Naive thymus-derived CD4-positive, alpha-beta T cell (primary cell): ENCODE measurements around the gene SMPD3. TPM values are rescaled to one million over a fixed set of nuclear protein-coding genes. Genes with fewer than 3 reads are reported as not detected.

Experiments used
- ATAC-seq: fragments of 150-1000 bp; cut with Tn5 transposase; 2 replicates; pipeline ENCODE4 v1.10.0; 2021; ENCODE audit warnings: mild to moderate bottlenecking, moderate library complexity
- CTCF ChIA-PET: fragments of 350-600 bp; sonication (Branson Sonifier 250); formaldehyde crosslinking; loops from one replicate; lab custom pipeline; 2021; ENCODE audit warnings: antibody characterized with exemption; lab: Charles Lee
- POLR2A ChIA-PET: fragments of 350-600 bp; sonication (Branson Sonifier 250); formaldehyde crosslinking; loops from one replicate; lab custom pipeline; 2021; ENCODE audit warnings: antibody characterized with exemption, inconsistent platforms; lab: Charles Lee
- DNase-seq, 9 donors: peaks; one replicate each; pipeline versions ENCODE4 v3.0.0 to v3.0.0-alpha.2; 2020 to 2022; ENCODE audit warnings: mixed read lengths in 1 of 9
- H3K27ac ChIP-seq: one replicate; pipeline ENCODE4 v1.7.0; 2013; ENCODE audit warnings: mild to moderate bottlenecking, low read depth, low read length, moderate library complexity
- H3K27me3 ChIP-seq, 2 donors: one replicate each; pipeline ENCODE4 v1.7.0; 2013; ENCODE audit warnings: low read length in 2 of 2, mild to moderate bottlenecking in 2 of 2, moderate library complexity in 2 of 2; ENCODE audit not compliant: control insufficient read depth in 2 of 2, insufficient read depth in 2 of 2
- H3K36me3 ChIP-seq, 3 experiments: 1 replicate in 2 of 3; 2 replicates in 1 of 3; pipeline ENCODE4 v1.7.0; 2013; ENCODE audit warnings: low read length in 3 of 3, mild to moderate bottlenecking in 3 of 3, moderate library complexity in 1 of 3; ENCODE audit not compliant: insufficient read depth in 3 of 3, control insufficient read depth in 2 of 3
- H3K4me1 ChIP-seq, 2 donors: one replicate each; pipeline ENCODE4 v1.7.0; 2013; ENCODE audit warnings: low read length in 2 of 2, mild to moderate bottlenecking in 2 of 2, moderate library complexity in 1 of 2; ENCODE audit not compliant: control insufficient read depth in 2 of 2, insufficient read depth in 2 of 2
- H3K4me3 ChIP-seq: 2 replicates; pipeline ENCODE4 v1.7.0; 2013; ENCODE audit warnings: mild to moderate bottlenecking, low read length
- H3K9me3 ChIP-seq, 3 experiments: 1 replicate in 2 of 3; 2 replicates in 1 of 3; pipeline ENCODE4 v1.7.0; 2013; ENCODE audit warnings: low read length in 3 of 3; ENCODE audit not compliant: control insufficient read depth in 2 of 3
- H3K27ac Mint-ChIP-seq, 9 donors: one replicate each; pipeline ENCODE4 v1.8.0; 2020 to 2022; ENCODE audit warnings: mixed read lengths in 9 of 9, mild to moderate bottlenecking in 8 of 9, moderate library complexity in 5 of 9, inconsistent platforms in 2 of 9
- H3K27me3 Mint-ChIP-seq, 5 donors: one replicate each; pipeline ENCODE4 v1.8.0; 2021 to 2022; ENCODE audit warnings: mixed read lengths in 5 of 5, mild to moderate bottlenecking in 1 of 5
- H3K36me3 Mint-ChIP-seq, 5 donors: one replicate each; pipeline ENCODE4 v1.8.0; 2020 to 2022; ENCODE audit warnings: mixed read lengths in 5 of 5, mild to moderate bottlenecking in 3 of 5, inconsistent platforms in 1 of 5
- H3K4me1 Mint-ChIP-seq, 7 donors: one replicate each; pipeline ENCODE4 v1.8.0; 2020 to 2022; ENCODE audit warnings: mixed read lengths in 7 of 7, mild to moderate bottlenecking in 3 of 7, inconsistent platforms in 1 of 7
- H3K4me3 Mint-ChIP-seq, 10 donors: one replicate each; pipeline ENCODE4 v1.8.0; 2020 to 2022; ENCODE audit warnings: mild to moderate bottlenecking in 10 of 10, mixed read lengths in 10 of 10, moderate library complexity in 6 of 10, inconsistent platforms in 2 of 10
- H3K9me3 Mint-ChIP-seq, 11 donors: one replicate each; pipeline ENCODE4 v1.8.0; 2020 to 2022; ENCODE audit warnings: mixed read lengths in 11 of 11, mild to moderate bottlenecking in 4 of 11, inconsistent platforms in 1 of 11, moderate library complexity in 1 of 11
- intact Hi-C, 2 donors: fragments of 100-400 bp; cut with micrococcal nuclease; formaldehyde crosslinking; loops; one replicate each; pipeline ENCODE4 v1.15.1; 2023
- polyA plus RNA-seq, 2 donors: library from polyadenylated mRNA; unstranded; fragments of 300-500 nt; fragmentation: Illumina TruSeq; gene quantifications; one replicate each; pipeline ENCODE4 v1.2.3, GENCODE V29; 2021
- total RNA-seq, 6 experiments: library from RNA in 5 of 6; stranded (reverse) in 5 of 6; gene quantifications; 1 replicate in 5 of 6; 2 replicates in 1 of 6; pipeline ENCODE4 v1.2.3 and lab custom pipeline; 2021 to 2026

SMPD3 gene
- total and polyA plus RNA-seq, 7 experiments from 2014 or later = 0.32 to 6.1 (median 1.8) TPM

DNA sequence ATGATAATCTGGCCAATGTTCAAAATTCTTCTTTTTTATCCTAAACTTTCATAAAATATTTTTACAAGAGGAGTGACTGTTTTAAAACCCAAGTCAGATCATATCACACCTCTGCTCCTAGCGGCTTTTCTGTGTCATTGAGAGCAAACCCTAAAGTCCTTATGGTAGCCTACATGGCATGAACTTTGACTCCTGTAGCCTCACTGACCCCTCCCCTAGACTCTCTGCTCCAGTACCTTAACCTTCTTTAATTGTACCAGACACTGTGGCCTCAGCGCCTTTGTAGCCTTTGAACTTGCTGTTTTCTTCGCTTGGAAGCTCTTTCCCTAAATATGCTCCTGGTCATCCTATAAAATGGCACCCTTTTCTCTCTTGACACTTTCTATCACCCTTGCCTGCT is 7.3 kb upstream of the SMPD3 start:
- DNase-seq = no peak
- H3K27me3 ChIP-seq = no peaks in the 10 kb centered on the region
- H3K27ac ChIP-seq = no peak overlapping the region
- no peaks in the 10 kb centered on the region for H3K9me3 Mint-ChIP-seq
- POLR2A ChIA-PET = interaction anchor here (1.1 kb wide), 1 partner anchor 15 kb away, joined by 5 read pairs; no protein-coding TSS in a partner anchor
- H3K36me3 ChIP-seq = no peaks in the 10 kb centered on the region
- no peaks in the 10 kb centered on the region for H3K9me3 ChIP-seq
- peaks cover 0 to 26% (median 0%) of the 10 kb centered on the region in 5 donors for H3K27me3 Mint-ChIP-seq
- CTCF ChIA-PET = interaction anchor here (1.0 to 1.7 kb wide), 2 partner anchors 38 to 59 kb away, joined by 3 to 5 read pairs; no protein-coding TSS in a partner anchor
- H3K4me1 ChIP-seq = peaks cover 5 to 9% of the 10 kb centered on the region in 2 donors
- H3K4me1 Mint-ChIP-seq = peaks cover 0 to 4% (median 0%) of the 10 kb centered on the region in 7 donors
- H3K27ac Mint-ChIP-seq = no peak overlapping the region
- ATAC-seq = no peak
- H3K4me3 Mint-ChIP-seq = no peak overlapping the region
- intact Hi-C loops = no loop called here
- no peak overlapping the region for H3K4me3 ChIP-seq
- H3K36me3 Mint-ChIP-seq = no peaks in the 10 kb centered on the region

DNA sequence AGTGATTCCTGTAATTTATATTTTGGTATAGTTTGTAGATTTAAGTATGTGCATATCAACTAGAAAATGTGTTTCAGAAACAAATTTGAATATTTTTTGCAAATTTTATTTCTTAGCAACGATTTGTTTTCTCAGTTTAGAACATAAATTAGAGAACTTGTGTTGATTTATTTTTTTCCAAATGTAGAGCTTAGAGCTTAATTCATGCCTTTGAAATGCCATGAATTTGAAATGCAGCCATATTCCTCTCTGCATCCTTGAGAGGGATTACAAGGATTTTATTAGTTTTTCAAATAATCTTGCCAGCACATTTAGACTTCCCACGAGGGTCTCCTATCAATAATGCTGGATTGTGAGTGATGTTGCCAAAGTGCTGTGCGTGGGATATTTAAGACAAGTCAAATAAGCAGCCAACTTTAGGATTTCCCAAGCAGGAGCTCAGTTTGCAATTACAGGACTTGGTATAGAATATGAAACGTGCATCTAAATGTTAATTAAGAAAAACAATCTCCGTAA is 6.7 kb upstream of the SMPD3 start:
- DNase-seq (no peak), ATAC-seq (no peak)
- intact Hi-C loops = no loop called here
- Mint-ChIP-seq H3K4me1 (peaks cover 0 to 5% (median 0%) of the 10 kb centered on the region in 7 donors), H3K4me3 (no peak overlapping the region), H3K36me3 (no peaks in the 10 kb centered on the region), H3K27me3 (peaks cover 0 to 27% (median 0%) of the 10 kb centered on the region in 5 donors), H3K27ac (no peak overlapping the region), H3K9me3 (no peaks in the 10 kb centered on the region)
- H3K27me3 ChIP-seq = no peaks in the 10 kb centered on the region
- H3K9me3 ChIP-seq = no peaks in the 10 kb centered on the region
- H3K4me3 ChIP-seq = no peak overlapping the region
- no peak overlapping the region for H3K27ac ChIP-seq
- H3K4me1 ChIP-seq = peaks cover 5 to 9% of the 10 kb centered on the region in 2 donors
- ChIA-PET CTCF (interaction anchor here (1.0 to 1.7 kb wide), 4 partner anchors 37 to 59 kb away, joined by 3 to 5 read pairs (median 4); no protein-coding TSS in a partner anchor), POLR2A (interaction anchor here (0.6 to 1.1 kb wide), 2 partner anchors 10 to 16 kb away, joined by 4 to 5 read pairs; no protein-coding TSS in a partner anchor)
- no peaks in the 10 kb centered on the region for H3K36me3 ChIP-seq

DNA sequence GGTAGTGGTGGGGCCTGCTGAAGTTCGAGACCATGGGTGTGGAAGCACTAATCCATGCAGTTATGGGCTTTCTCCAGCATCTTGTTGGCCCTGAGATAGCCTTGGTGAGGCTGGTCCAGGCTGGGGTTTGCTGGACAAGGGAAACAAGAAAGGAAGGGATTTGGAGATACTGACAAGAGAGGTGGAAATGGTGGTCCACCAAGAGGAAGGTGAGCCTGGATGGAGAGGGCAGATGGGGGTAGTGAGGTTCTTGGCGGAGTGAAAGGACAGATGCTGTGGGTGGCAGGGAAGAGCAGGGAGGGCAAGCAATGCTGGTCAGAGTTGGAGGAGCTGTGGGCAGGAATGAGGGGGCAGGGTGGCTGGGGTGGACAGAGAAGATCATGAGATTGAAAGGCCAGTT is 5.5 kb upstream of the SMPD3 start:
- POLR2A ChIA-PET = interaction anchor here (1.3 kb wide), 1 partner anchor 15 kb away, joined by 3 read pairs; no protein-coding TSS in a partner anchor
- no peaks in the 10 kb centered on the region for H3K9me3 Mint-ChIP-seq
- no peak for ATAC-seq
- no peaks in the 10 kb centered on the region for H3K36me3 ChIP-seq
- H3K4me3 Mint-ChIP-seq = no peak overlapping the region
- H3K4me1 Mint-ChIP-seq = peaks cover 5 to 12% (median 6%) of the 10 kb centered on the region in 7 donors
- H3K27ac ChIP-seq = no peak overlapping the region
- no peak overlapping the region for H3K4me3 ChIP-seq
- CTCF ChIA-PET = interaction anchor here (1.2 to 1.7 kb wide), 3 partner anchors 47 to 57 kb away, joined by 3 to 5 read pairs (median 4); no protein-coding TSS in a partner anchor
- H3K36me3 Mint-ChIP-seq = no peaks in the 10 kb centered on the region
- no peak overlapping the region for H3K27ac Mint-ChIP-seq
- no peaks in the 10 kb centered on the region for H3K9me3 ChIP-seq
- no peaks in the 10 kb centered on the region for H3K27me3 ChIP-seq
- no peak for DNase-seq
- intact Hi-C loops = no loop called here
- H3K27me3 Mint-ChIP-seq = peaks cover 0 to 26% (median 0%) of the 10 kb centered on the region in 5 donors
- H3K4me1 ChIP-seq = peaks cover 9 to 11% of the 10 kb centered on the region in 2 donors

DNA sequence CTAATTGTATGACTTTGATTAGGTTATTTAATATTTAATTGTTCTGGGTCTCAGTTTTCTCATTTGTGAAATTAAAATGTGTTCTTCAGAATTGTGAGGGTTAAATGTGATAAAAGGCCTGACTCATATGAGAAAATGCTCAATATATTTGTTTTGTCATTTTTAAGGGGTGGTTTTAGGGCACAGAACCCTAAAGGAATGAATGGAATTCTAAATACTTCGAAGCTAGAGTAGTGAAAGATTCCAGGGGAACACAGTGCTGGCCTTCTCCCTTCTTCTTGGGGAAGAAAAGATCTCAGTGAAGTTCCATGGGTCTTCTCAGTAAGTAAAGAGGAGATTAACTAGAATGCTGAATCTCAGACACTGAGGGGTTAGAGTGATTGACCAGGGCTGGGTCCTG is 3.9 kb upstream of the SMPD3 start:
- Histone ChIP-seq H3K4me3 (no peak overlapping the region), H3K27me3 (no peaks in the 10 kb centered on the region), H3K27ac (no peak overlapping the region), H3K4me1 (peaks cover 21 to 23% of the 10 kb centered on the region in 2 donors), H3K36me3 (no peaks in the 10 kb centered on the region), H3K9me3 (no peaks in the 10 kb centered on the region)
- POLR2A ChIA-PET = interaction anchor here (0.9 to 1.7 kb wide), 5 partner anchors 8 to 34 kb away, joined by 3 to 7 read pairs (median 5); no protein-coding TSS in a partner anchor
- Mint-ChIP-seq H3K9me3 (peaks cover 0 to 2% (median 0%) of the 10 kb centered on the region in 11 donors), H3K27ac (no peak overlapping the region), H3K4me1 (peaks cover 14 to 27% (median 16%) of the 10 kb centered on the region in 7 donors), H3K36me3 (no peaks in the 10 kb centered on the region), H3K4me3 (no peak overlapping the region), H3K27me3 (peaks cover 0 to 33% (median 0%) of the 10 kb centered on the region in 5 donors)
- DNase-seq (no peak), ATAC-seq (no peak)
- CTCF ChIA-PET = interaction anchor here (0.7 to 1.4 kb wide), 3 partner anchors 16 to 191 kb away, joined by 3 to 13 read pairs (median 4); no protein-coding TSS in a partner anchor
- intact Hi-C loops = no loop called here

DNA sequence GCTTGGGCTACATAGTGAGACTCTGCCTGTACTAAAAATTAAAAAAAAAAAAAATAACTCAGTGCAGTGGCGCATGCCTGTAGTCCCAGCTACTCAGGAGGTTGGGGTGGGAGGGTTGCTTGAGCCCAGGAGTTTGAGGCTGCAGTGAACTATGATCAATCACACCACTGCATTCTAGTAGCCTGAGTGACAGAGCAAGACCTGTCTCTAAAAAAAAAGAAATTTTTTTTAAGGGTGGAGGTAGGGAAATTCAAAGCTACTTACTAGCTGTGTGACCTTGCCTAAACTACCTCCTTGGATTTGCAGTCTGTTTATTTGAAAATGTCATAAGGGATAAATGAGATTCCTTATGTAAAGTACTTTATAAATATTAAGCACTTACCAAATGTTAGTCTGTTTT is 3.4 kb upstream of the SMPD3 start:
- ChIA-PET POLR2A (interaction anchor here (1.6 to 1.7 kb wide), 3 partner anchors 15 to 55 kb away, joined by 4 to 5 read pairs (median 5); no protein-coding TSS in a partner anchor), CTCF (interaction anchor here (0.7 to 1.4 kb wide), 3 partner anchors 16 to 190 kb away, joined by 3 to 13 read pairs (median 3); no protein-coding TSS in a partner anchor)
- Mint-ChIP-seq H3K9me3 (peaks cover 0 to 2% (median 0%) of the 10 kb centered on the region in 11 donors), H3K4me1 (peaks cover 14 to 27% (median 16%) of the 10 kb centered on the region in 7 donors), H3K36me3 (no peaks in the 10 kb centered on the region), H3K4me3 (no peak overlapping the region), H3K27ac (no peak overlapping the region), H3K27me3 (peaks cover 0 to 34% (median 0%) of the 10 kb centered on the region in 5 donors)
- ATAC-seq = no peak
- Histone ChIP-seq H3K4me3 (no peak overlapping the region), H3K9me3 (no peaks in the 10 kb centered on the region), H3K4me1 (peaks cover 21 to 28% of the 10 kb centered on the region in 2 donors), H3K27me3 (no peaks in the 10 kb centered on the region), H3K36me3 (no peaks in the 10 kb centered on the region), H3K27ac (no peak overlapping the region)
- intact Hi-C loops = no loop called here
- no peak for DNase-seq

DNA sequence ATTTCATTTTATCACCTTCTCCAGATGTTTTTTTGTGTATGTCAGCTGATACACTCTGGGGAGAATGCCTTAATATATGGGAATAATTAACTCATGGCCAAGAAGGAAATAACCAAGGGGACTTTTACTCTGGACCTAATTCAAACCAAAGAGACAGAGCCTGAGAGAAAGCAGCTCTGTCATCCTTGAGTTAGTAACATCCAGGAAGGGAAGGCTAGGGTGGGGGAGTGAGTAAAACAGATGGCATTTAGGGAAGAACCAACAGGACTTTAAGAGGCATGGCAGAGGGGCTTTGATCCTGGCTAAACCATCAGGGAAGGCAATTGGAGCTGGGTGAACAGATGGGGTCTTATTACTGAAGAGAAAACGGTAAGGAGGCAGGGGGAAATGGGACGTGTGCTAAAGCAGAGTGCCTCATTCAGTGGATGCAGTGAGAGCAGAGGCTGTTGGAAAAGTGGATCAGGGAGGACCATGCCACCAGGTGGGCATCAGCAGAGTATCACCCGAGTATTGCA is 2.5 kb upstream of the SMPD3 start:
- intact Hi-C loops = no loop called here
- ATAC-seq = no peak
- Histone ChIP-seq H3K4me1 (peaks cover 21 to 30% of the 10 kb centered on the region in 2 donors), H3K27me3 (peaks cover 6% of the 10 kb centered on the region in 2 donors), H3K4me3 (no peak overlapping the region), H3K36me3 (no peaks in the 10 kb centered on the region), H3K27ac (no peak overlapping the region), H3K9me3 (no peaks in the 10 kb centered on the region)
- H3K36me3 Mint-ChIP-seq = no peaks in the 10 kb centered on the region
- no peak overlapping the region for H3K27ac Mint-ChIP-seq
- peaks cover 0 to 40% (median 6%) of the 10 kb centered on the region in 5 donors for H3K27me3 Mint-ChIP-seq
- H3K9me3 Mint-ChIP-seq = peaks cover 0 to 2% (median 0%) of the 10 kb centered on the region in 11 donors
- DNase-seq = no peak
- POLR2A ChIA-PET = interaction anchor here (1.0 to 1.6 kb wide), 3 partner anchors 29 to 54 kb away, joined by 3 to 7 read pairs (median 4); no protein-coding TSS in a partner anchor
- H3K4me3 Mint-ChIP-seq = no peak overlapping the region
- CTCF ChIA-PET = interaction anchor here (0.7 to 0.8 kb wide), 2 partner anchors 29 to 777 kb away, joined by 3 read pairs; no protein-coding TSS in a partner anchor
- peaks cover 15 to 27% (median 22%) of the 10 kb centered on the region in 7 donors for H3K4me1 Mint-ChIP-seq
